Breast epithelium (tissue), 4 donors: ENCODE measurements around the gene PCDH8. TPM values are rescaled to one million over a fixed set of nuclear protein-coding genes. Genes with fewer than 3 reads are reported as not detected.

Experiments
- DNase-seq, 2 donors: peaks; one replicate each; pipeline ENCODE4 v3.0.0-alpha.2; 2019; ENCODE audit warnings: low spot score in 2 of 2
- H3K27ac ChIP-seq, 2 donors: fragments of 200-600 bp; sonication (generic) in 1 of 2; one replicate each; pipeline ENCODE4 v1.5.1; 2016 to 2019; ENCODE audit warnings: mild to moderate bottlenecking in 1 of 2
- H3K27me3 ChIP-seq, 2 donors: fragments of 200-600 bp; sonication (generic) in 1 of 2; one replicate each; pipeline versions ENCODE4 v1.5.1 to v1.6.0; 2017 to 2019; ENCODE audit warnings: control low read depth in 1 of 2, mild to moderate bottlenecking in 1 of 2
- H3K36me3 ChIP-seq: fragments of 200-600 bp; one replicate; pipeline ENCODE4 v1.5.1; 2019
- H3K4me1 ChIP-seq, 2 donors: fragments of 200-600 bp; sonication (generic); one replicate each; pipeline ENCODE4 v1.5.1; 2016 to 2019; ENCODE audit warnings: control low read depth in 1 of 2
- H3K4me3 ChIP-seq, 3 donors: fragments of 200-600 bp; sonication (generic); 1 replicate in 2 of 3; 2 replicates in 1 of 3; pipeline ENCODE4 v1.5.1; 2016 to 2019; ENCODE audit warnings: mild to moderate bottlenecking in 3 of 3, moderate library complexity in 2 of 3
- H3K9me3 ChIP-seq, 2 donors: fragments of 200-600 bp; sonication (generic) in 1 of 2; one replicate each; pipeline ENCODE4 v1.5.1; 2016 to 2019; ENCODE audit warnings: control low read depth in 1 of 2
- CTCF ChIP-seq, 3 donors: fragments of 450-650 bp; IDR thresholded peaks; one replicate each; pipeline ENCODE4 v1.5.1; 2016 to 2017; ENCODE audit warnings: antibody characterized with exemption in 3 of 3, mild to moderate bottlenecking in 3 of 3, moderate library complexity in 3 of 3
- POLR2A ChIP-seq: fragments of 450-650 bp; IDR thresholded peaks from one replicate; pipeline ENCODE4 v1.6.1; 2016; ENCODE audit warnings: antibody characterized with exemption, mild to moderate bottlenecking, moderate library complexity
- POLR2AphosphoS5 ChIP-seq, 3 donors: sonication (generic); formaldehyde crosslinking; IDR thresholded peaks; one replicate each; pipeline ENCODE4 v1.6.1; 2017; ENCODE audit warnings: antibody characterized with exemption in 3 of 3
- intact Hi-C: fragments of 100-400 bp; cut with DNase I; formaldehyde crosslinking; loops from one replicate; pipeline ENCODE4 v1.15.1; 2023; ENCODE audit warnings: low total_unique reads
- total RNA-seq, 3 donors: library from RNA; depleted of rRNA; stranded (reverse); fragments of >200 nt; gene quantifications; one replicate each; pipeline ENCODE4 v1.1.0, GENCODE V29; 2016

Gene PCDH8
- total RNA-seq, 3 donors from 2014 or later = 0.66 TPM; not detected in 2

- H3K9me3 ChIP-seq = no peaks in the 10 kb centered on the region
- TF ChIP-seq POLR2AphosphoS5 (IDR thresholded peaks at IDR 0.05) = no peak
- H3K36me3 ChIP-seq = no peaks in the 10 kb centered on the region
- DNase-seq = no peak
- H3K27me3 ChIP-seq = peaks cover 24 to 75% of the 10 kb centered on the region in 2 donors
- peak overlapping the region in 2 of 3 donors; percentile 27 to 54 for H3K4me3 ChIP-seq
- H3K4me1 ChIP-seq = no peaks in the 10 kb centered on the region
- intact Hi-C loops = no loop called here
- H3K27ac ChIP-seq = no peak overlapping the region
Observed at GRCh38 chr13:52845766-52846566, 2.5 kb downstream of the PCDH8 start.

- intact Hi-C loops = no loop called here
- Histone ChIP-seq H3K9me3 (no peaks in the 10 kb centered on the region), H3K4me3 (peak overlapping the region in 2 of 3 donors; percentile 27 to 54), H3K36me3 (no peaks in the 10 kb centered on the region), H3K27me3 (peaks cover 24 to 78% of the 10 kb centered on the region in 2 donors), H3K27ac (no peak overlapping the region), H3K4me1 (no peaks in the 10 kb centered on the region)
- TF ChIP-seq POLR2A (no peak), POLR2AphosphoS5 (IDR thresholded peaks at IDR 0.05) (no peak), CTCF (IDR thresholded peaks at IDR 0.05) (no peak)
- no peak for DNase-seq
Observed at GRCh38 chr13:52845334-52845761, 3.1 kb downstream of the PCDH8 start.

- H3K4me1 ChIP-seq = no peaks in the 10 kb centered on the region
- no peaks in the 10 kb centered on the region for H3K36me3 ChIP-seq
- H3K27me3 ChIP-seq = peaks cover 24 to 73% of the 10 kb centered on the region in 2 donors
- intact Hi-C loops = no loop called here
- no peak for TF ChIP-seq POLR2AphosphoS5 (IDR thresholded peaks at IDR 0.05)
- TF ChIP-seq CTCF (IDR thresholded peaks at IDR 0.05) = no peak
- no peak for TF ChIP-seq POLR2A
- no peak overlapping the region for H3K4me3 ChIP-seq
- DNase-seq = no peak
- H3K9me3 ChIP-seq = no peaks in the 10 kb centered on the region
- H3K27ac ChIP-seq = no peak overlapping the region
Observed at GRCh38 chr13:52844836-52845235, 3.6 kb downstream of the PCDH8 start.

GRCh38 chr13:52842441-52842840 is 6.0 kb downstream of the PCDH8 start:
- Histone ChIP-seq H3K4me3 (no peak overlapping the region), H3K27me3 (peaks cover 18 to 59% of the 10 kb centered on the region in 2 donors), H3K4me1 (no peaks in the 10 kb centered on the region), H3K9me3 (no peaks in the 10 kb centered on the region), H3K27ac (no peak overlapping the region), H3K36me3 (no peaks in the 10 kb centered on the region)
- no peak for TF ChIP-seq POLR2AphosphoS5 (IDR thresholded peaks at IDR 0.05)
- no peak for TF ChIP-seq CTCF (IDR thresholded peaks at IDR 0.05)
- no peak for TF ChIP-seq POLR2A
- no peak for DNase-seq
- intact Hi-C loops = no loop called here

GRCh38 chr13:52840066-52840465 is 8.4 kb downstream of the PCDH8 start:
- no peaks in the 10 kb centered on the region for H3K36me3 ChIP-seq
- no peak overlapping the region for H3K27ac ChIP-seq
- intact Hi-C loops = no loop called here
- DNase-seq = no peak
- H3K27me3 ChIP-seq = peaks cover 0 to 40% of the 10 kb centered on the region in 2 donors
- H3K4me3 ChIP-seq = no peak overlapping the region
- H3K4me1 ChIP-seq = no peaks in the 10 kb centered on the region
- no peaks in the 10 kb centered on the region for H3K9me3 ChIP-seq
- TF ChIP-seq CTCF (IDR thresholded peaks at IDR 0.05) (no peak), POLR2A (no peak), POLR2AphosphoS5 (IDR thresholded peaks at IDR 0.05) (no peak)
